ENCODE measurements around the gene MYOT. TPM values are rescaled to one million over a fixed set of nuclear protein-coding genes. Genes with fewer than 3 reads are reported as not detected.

Gene MYOT
- total and polyA plus RNA-seq, 2 donors (not counting 3 experiments of a cell fraction or from before 2014, with no cell fraction given) = not detected

DNA sequence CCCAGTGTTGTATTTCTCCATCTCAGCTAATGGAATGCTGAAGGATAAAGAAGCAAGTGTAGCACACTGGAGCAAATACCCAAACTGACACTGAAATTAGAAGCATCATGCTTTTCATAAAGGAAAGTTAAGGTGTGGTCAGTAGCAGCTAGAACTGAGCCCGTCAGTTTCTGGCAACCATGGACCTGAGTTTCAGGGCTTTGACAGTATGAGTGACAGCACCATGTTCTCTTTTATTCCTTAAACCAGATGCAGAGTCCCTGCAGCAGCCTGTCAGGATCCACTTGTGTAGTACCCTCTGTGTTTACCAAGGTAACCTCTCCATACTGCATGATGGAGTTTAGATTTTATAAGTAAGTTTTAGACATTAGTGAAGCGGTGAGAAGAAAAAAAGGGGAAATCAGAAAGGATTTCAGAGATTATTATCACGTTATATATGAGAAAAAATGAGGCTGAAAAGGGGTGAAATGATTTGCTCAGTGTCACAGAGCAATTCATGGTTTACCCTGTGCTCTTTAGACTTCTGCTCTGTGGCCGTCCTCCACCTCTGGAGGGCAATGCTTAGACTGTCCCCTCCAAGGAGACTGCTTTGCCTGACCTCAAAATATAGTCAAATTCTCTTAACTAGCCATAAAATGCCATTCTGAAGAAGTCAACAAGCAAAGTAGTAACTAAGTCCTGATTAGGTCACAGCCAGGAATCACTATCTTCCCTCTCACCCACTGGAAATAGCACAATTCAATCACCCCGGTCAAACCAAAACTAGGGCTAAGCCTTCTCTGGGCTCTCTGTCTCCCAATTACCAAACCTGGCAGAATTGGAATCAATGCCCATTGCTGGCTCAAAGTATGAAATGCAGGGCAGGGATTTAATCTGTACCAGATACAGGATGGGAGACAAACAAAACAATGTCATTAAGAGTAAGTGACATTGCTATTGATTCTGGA is 10.5 kb upstream of the MYOT start:
- no TSS peak for BruUV-seq (replicated peaks)
- Histone ChIP-seq H3K4me1 (ENCODE audit: control insufficient read depth, extremely low read depth, insufficient read depth, low read length) (no peaks in the 10 kb centered on the region), H3K27ac (ENCODE audit: insufficient read depth, low read depth, low read length) (no peak overlapping the region), H3K27me3 (ENCODE audit: control insufficient read depth in 2 of 2, insufficient read depth in 2 of 2, low read length in 2 of 2) (peaks cover 0 to 2% of the 10 kb centered on the region in 2 experiments), H4K20me1 (replicated peaks; ENCODE audit: control insufficient read depth, extremely low read depth, insufficient read depth, low read length) (no peaks in the 10 kb centered on the region), H3K79me2 (ENCODE audit: control insufficient read depth, insufficient read depth, low read length) (no peaks in the 10 kb centered on the region), H3K9me3 (replicated peaks; ENCODE audit: control insufficient read depth, insufficient read depth, low read length) (no peaks in the 10 kb centered on the region), H3K36me3 (ENCODE audit: control insufficient read depth in 2 of 2, extremely low read depth in 1 of 2, insufficient read depth in 2 of 2, low read length in 2 of 2) (no peaks in the 10 kb centered on the region), H3K9me1 (replicated peaks; ENCODE audit: control insufficient read depth, extremely low read depth, insufficient read depth, low read length) (no peaks in the 10 kb centered on the region), H3K9ac (replicated peaks; ENCODE audit: extremely low read depth, insufficient read depth, low read length) (no peak overlapping the region), H3K4me2 (ENCODE audit: insufficient read depth, low read length) (no peak overlapping the region), H3K4me3 (replicated peaks in 1 of 3; ENCODE audit: insufficient read depth in 1 of 3, low read depth in 1 of 3, low read length in 3 of 3) (no peak overlapping the region), H2AFZ (ENCODE audit: low read depth, low read length) (peak overlapping the region; percentile 21)
- intact Hi-C loops (cut with micrococcal nuclease) = no loop called here
- dilution Hi-C loops (cut with MboI; ENCODE audit: extremely low pct_ligation_motif_present, low sequenced_read_pairs) = no loop called here
- CTCF ChIA-PET = no interaction called here
- TF ChIP-seq, protein P1, sequence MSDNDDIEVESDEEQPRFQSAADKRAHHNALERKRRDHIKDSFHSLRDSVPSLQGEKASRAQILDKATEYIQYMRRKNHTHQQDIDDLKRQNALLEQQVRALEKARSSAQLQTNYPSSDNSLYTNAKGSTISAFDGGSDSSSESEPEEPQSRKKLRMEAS (IDR thresholded peaks at IDR 0.05; ENCODE audit: insufficient read depth, insufficient read length) = no peak
- no peak for TF ChIP-seq GATA2 (IDR thresholded peaks at IDR 0.05; ENCODE audit: insufficient read depth, insufficient read length, low read depth, low read length)
- TF ChIP-seq, protein P2, sequence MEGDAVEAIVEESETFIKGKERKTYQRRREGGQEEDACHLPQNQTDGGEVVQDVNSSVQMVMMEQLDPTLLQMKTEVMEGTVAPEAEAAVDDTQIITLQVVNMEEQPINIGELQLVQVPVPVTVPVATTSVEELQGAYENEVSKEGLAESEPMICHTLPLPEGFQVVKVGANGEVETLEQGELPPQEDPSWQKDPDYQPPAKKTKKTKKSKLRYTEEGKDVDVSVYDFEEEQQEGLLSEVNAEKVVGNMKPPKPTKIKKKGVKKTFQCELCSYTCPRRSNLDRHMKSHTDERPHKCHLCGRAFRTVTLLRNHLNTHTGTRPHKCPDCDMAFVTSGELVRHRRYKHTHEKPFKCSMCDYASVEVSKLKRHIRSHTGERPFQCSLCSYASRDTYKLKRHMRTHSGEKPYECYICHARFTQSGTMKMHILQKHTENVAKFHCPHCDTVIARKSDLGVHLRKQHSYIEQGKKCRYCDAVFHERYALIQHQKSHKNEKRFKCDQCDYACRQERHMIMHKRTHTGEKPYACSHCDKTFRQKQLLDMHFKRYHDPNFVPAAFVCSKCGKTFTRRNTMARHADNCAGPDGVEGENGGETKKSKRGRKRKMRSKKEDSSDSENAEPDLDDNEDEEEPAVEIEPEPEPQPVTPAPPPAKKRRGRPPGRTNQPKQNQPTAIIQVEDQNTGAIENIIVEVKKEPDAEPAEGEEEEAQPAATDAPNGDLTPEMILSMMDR (IDR thresholded peaks at IDR 0.05; ENCODE audit: extremely low read depth in 1 of 2, insufficient read depth in 1 of 2, low read depth in 1 of 2, low read length in 2 of 2) = no peak
- TF ChIP-seq MYC (IDR thresholded peaks at IDR 0.05; ENCODE audit: low read depth, low read length) = no peak
- no peak for TF ChIP-seq EZH2 (IDR thresholded peaks at IDR 0.05; ENCODE audit: borderline replicate concordance, low read depth, low read length, severe bottlenecking)
- no peak for TF ChIP-seq FOS (IDR thresholded peaks at IDR 0.05; ENCODE audit: borderline replicate concordance, insufficient read depth, low read length)
- no peak for TF ChIP-seq POLR2AphosphoS5 (IDR thresholded peaks at IDR 0.05; ENCODE audit: insufficient read depth, low read depth, low read length)
- no peak for TF ChIP-seq POLR2A (IDR thresholded peaks at IDR 0.05; ENCODE audit: low read depth, low read length)
- TF ChIP-seq JUN (IDR thresholded peaks at IDR 0.05; ENCODE audit: borderline replicate concordance, insufficient read depth, insufficient read length, low read depth) = no peak
- no peak for FAIRE-seq
- POLR2A ChIA-PET = interaction anchor here (0.5 kb wide), 1 partner anchor 38 kb away, joined by 3 read pairs; no protein-coding TSS in a partner anchor
- no peak for DNase-seq (ENCODE audit: low read depth, low spot score)

Data from endothelial cell of umbilical vein (primary cell).